Measurements from ENCODE around the gene ATOH8. TPM values are rescaled to one million over a fixed set of nuclear protein-coding genes. Genes with fewer than 3 reads are reported as not detected.

The ATOH8 gene
- total and polyA plus RNA-seq, 2 donors (not counting 3 experiments of a cell fraction or from before 2014, with no cell fraction given) = 10.3 to 12.8 TPM

DNA sequence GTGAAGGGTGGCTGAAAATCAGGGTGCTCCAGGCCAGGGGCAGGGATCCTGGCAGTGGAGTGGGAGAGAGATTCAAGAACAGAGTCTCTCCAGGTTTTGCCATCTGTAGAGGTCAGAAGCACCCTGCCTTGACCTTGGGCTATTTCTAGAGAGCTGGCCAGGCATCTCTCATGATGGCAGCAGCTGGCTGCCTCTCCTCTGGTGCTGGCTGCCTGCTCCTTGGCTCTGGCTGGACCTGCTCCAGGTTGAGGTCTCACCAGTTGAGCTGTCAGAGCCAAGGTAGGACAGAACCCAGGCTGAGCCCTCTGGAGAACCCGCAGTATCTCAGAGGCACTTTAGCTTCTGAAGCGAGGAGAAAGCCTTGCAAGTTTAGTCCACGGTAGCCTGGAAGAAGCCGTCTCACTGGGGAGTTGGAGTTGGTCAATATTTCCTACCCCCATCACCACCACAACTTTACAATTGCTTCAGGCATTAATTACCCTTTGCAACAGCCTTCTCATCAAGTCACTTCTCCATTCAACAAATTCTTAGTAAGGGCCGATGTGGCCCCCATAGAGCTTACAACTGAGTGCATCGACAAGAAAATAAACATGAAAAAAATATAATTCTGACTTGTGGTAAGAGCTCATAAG, 34.1 kb upstream of the ATOH8 start:
- no peaks in the 10 kb centered on the region for H3K9me1 ChIP-seq (replicated peaks; ENCODE audit: control insufficient read depth, extremely low read depth, insufficient read depth, low read length)
- H3K27ac ChIP-seq (ENCODE audit: insufficient read depth, low read depth, low read length) = no peak overlapping the region
- intact Hi-C loops (cut with micrococcal nuclease) = no loop called here
- dilution Hi-C loops (cut with MboI; ENCODE audit: extremely low pct_ligation_motif_present, low sequenced_read_pairs) = loop anchor here (25.0 kb wide), 1 partner anchor 93 kb away; no protein-coding TSS in a partner anchor
- POLR2A ChIA-PET = interaction anchor here (0.5 kb wide), 1 partner anchor 41 kb away, joined by 3 read pairs; no protein-coding TSS in a partner anchor
- TF ChIP-seq EZH2 (IDR thresholded peaks at IDR 0.05; ENCODE audit: borderline replicate concordance, low read depth, low read length, severe bottlenecking) (no peak), JUN (IDR thresholded peaks at IDR 0.05; ENCODE audit: borderline replicate concordance, insufficient read depth, insufficient read length, low read depth) (no peak), MYC (IDR thresholded peaks at IDR 0.05; ENCODE audit: low read depth, low read length) (no peak), POLR2AphosphoS5 (IDR thresholded peaks at IDR 0.05; ENCODE audit: insufficient read depth, low read depth, low read length) (no peak), POLR2A (IDR thresholded peaks at IDR 0.05; ENCODE audit: low read depth, low read length) (no peak), FOS (IDR thresholded peaks at IDR 0.05; ENCODE audit: borderline replicate concordance, insufficient read depth, low read length) (no peak), GATA2 (IDR thresholded peaks at IDR 0.05; ENCODE audit: insufficient read depth, insufficient read length, low read depth, low read length) (no peak)
- TF ChIP-seq, protein P1, sequence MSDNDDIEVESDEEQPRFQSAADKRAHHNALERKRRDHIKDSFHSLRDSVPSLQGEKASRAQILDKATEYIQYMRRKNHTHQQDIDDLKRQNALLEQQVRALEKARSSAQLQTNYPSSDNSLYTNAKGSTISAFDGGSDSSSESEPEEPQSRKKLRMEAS (IDR thresholded peaks at IDR 0.05; ENCODE audit: insufficient read depth, insufficient read length) = no peak
- TF ChIP-seq, protein P2, sequence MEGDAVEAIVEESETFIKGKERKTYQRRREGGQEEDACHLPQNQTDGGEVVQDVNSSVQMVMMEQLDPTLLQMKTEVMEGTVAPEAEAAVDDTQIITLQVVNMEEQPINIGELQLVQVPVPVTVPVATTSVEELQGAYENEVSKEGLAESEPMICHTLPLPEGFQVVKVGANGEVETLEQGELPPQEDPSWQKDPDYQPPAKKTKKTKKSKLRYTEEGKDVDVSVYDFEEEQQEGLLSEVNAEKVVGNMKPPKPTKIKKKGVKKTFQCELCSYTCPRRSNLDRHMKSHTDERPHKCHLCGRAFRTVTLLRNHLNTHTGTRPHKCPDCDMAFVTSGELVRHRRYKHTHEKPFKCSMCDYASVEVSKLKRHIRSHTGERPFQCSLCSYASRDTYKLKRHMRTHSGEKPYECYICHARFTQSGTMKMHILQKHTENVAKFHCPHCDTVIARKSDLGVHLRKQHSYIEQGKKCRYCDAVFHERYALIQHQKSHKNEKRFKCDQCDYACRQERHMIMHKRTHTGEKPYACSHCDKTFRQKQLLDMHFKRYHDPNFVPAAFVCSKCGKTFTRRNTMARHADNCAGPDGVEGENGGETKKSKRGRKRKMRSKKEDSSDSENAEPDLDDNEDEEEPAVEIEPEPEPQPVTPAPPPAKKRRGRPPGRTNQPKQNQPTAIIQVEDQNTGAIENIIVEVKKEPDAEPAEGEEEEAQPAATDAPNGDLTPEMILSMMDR (IDR thresholded peaks at IDR 0.05; ENCODE audit: extremely low read depth in 1 of 2, insufficient read depth in 1 of 2, low read depth in 1 of 2, low read length in 2 of 2) = no peak
- no TSS peak for BruUV-seq (replicated peaks)
- H3K9ac ChIP-seq (replicated peaks; ENCODE audit: extremely low read depth, insufficient read depth, low read length) = no peak overlapping the region
- H2AFZ ChIP-seq (ENCODE audit: low read depth, low read length) = no peak overlapping the region
- H3K27me3 ChIP-seq (ENCODE audit: control insufficient read depth in 2 of 2, insufficient read depth in 2 of 2, low read length in 2 of 2) = peaks cover 2 to 8% of the 10 kb centered on the region in 2 experiments
- H4K20me1 ChIP-seq (replicated peaks; ENCODE audit: control insufficient read depth, extremely low read depth, insufficient read depth, low read length) = no peaks in the 10 kb centered on the region
- H3K4me2 ChIP-seq (ENCODE audit: insufficient read depth, low read length) = no peak overlapping the region
- DNase-seq (ENCODE audit: low read depth, low spot score) (no peak), FAIRE-seq (no peak)
- CTCF ChIA-PET = interaction anchor here (0.6 to 4.0 kb wide), 11 partner anchors 9 to 108 kb away, joined by 3 to 27 read pairs (median 7); no protein-coding TSS in a partner anchor
- H3K79me2 ChIP-seq (ENCODE audit: control insufficient read depth, insufficient read depth, low read length) = no peaks in the 10 kb centered on the region
- no peaks in the 10 kb centered on the region for H3K36me3 ChIP-seq (ENCODE audit: control insufficient read depth in 2 of 2, extremely low read depth in 1 of 2, insufficient read depth in 2 of 2, low read length in 2 of 2)
- no peaks in the 10 kb centered on the region for H3K9me3 ChIP-seq (replicated peaks; ENCODE audit: control insufficient read depth, insufficient read depth, low read length)
- H3K4me3 ChIP-seq (replicated peaks in 1 of 3; ENCODE audit: insufficient read depth in 1 of 3, low read depth in 1 of 3, low read length in 3 of 3) = no peak overlapping the region
- H3K4me1 ChIP-seq (ENCODE audit: control insufficient read depth, extremely low read depth, insufficient read depth, low read length) = no peaks in the 10 kb centered on the region

Measured in endothelial cell of umbilical vein (primary cell).